OCI-LY3 (cell line): Measurements from ENCODE around the gene EFCAB13.

Experiments used
- H2AFZ ChIP-seq: fragments of 200-600, 300-600 bp; shearing (Covaris generic); 2 replicates; pipeline ENCODE4 v1.6.0; 2014; ENCODE audit warnings: antibody characterized with exemption, low read depth, low read length
- H3K27ac ChIP-seq: fragments of 200-600, 300-600 bp; sonication (generic); 2 replicates; pipeline ENCODE4 v1.5.1; 2014; ENCODE audit warnings: mild to moderate bottlenecking, low read length, moderate library complexity, mixed read lengths
- H3K27me3 ChIP-seq: fragments of 200-600, 300-600 bp; sonication (generic); 2 replicates; pipeline ENCODE4 v1.6.1; 2014; ENCODE audit warnings: low read depth, low read length, mixed read lengths
- H3K36me3 ChIP-seq: fragments of 200-600, 300-600 bp; sonication (generic); replicated peaks from 2 replicates; pipeline ENCODE3; 2014; ENCODE audit warnings: low read depth, low read length, mixed read lengths
- H3K4me1 ChIP-seq: fragments of 300-600, 200-600 bp; sonication (generic); 2 replicates; pipeline ENCODE4 v1.6.1; 2014; ENCODE audit warnings: low read length, mixed read lengths
- H3K4me2 ChIP-seq: fragments of 200-600, 300-600 bp; sonication (generic); 2 replicates; pipeline ENCODE4 v1.6.1; 2014; ENCODE audit warnings: low read length, mixed read lengths
- H3K4me3 ChIP-seq: fragments of 300-600, 200-600 bp; sonication (generic); 2 replicates; pipeline ENCODE4 v1.5.1; 2014; ENCODE audit warnings: antibody characterized with exemption, mild to moderate bottlenecking, low read length, moderate library complexity
- H3K79me2 ChIP-seq: fragments of 300-600, 200-600 bp; shearing (Covaris generic); 2 replicates; pipeline ENCODE4 v1.6.1; 2014; ENCODE audit warnings: mild to moderate bottlenecking, low read length, mixed read lengths
- H3K9ac ChIP-seq: fragments of 300-600, 200-600 bp; shearing (Covaris generic); 2 replicates; pipeline ENCODE4 v1.6.0; 2014; ENCODE audit warnings: mild to moderate bottlenecking, low read length, moderate library complexity
- H3K9me3 ChIP-seq: fragments of 200-600, 300-600 bp; shearing (Covaris generic); 2 replicates; pipeline ENCODE4 v1.6.1; 2014; ENCODE audit warnings: low read length, mixed read lengths; ENCODE audit not compliant: insufficient read depth
- H4K20me1 ChIP-seq: fragments of 200-600, 300-600 bp; sonication (generic); 2 replicates; pipeline ENCODE4 v1.6.1; 2016; ENCODE audit warnings: low read length, mixed read lengths; ENCODE audit not compliant: insufficient read depth
- CTCF ChIP-seq: fragments of 200-600, 300-600 bp; sonication (generic); IDR thresholded peaks from 2 replicates; pipeline ENCODE4 v1.5.1; 2014; ENCODE audit warnings: antibody characterized with exemption, low read length, low read depth
- EZH2phosphoT487 ChIP-seq: fragments of 200-600 bp; shearing (Covaris generic); IDR thresholded peaks from 2 replicates; pipeline ENCODE4 v1.6.1; 2018; ENCODE audit warnings: antibody characterized with exemption, mixed run types, low read depth

The EFCAB13 gene

GRCh38 chr17:47320879-47321502, 2.8 kb upstream of the EFCAB13 start:
- Histone ChIP-seq H3K4me1 (peaks cover 5% of the 10 kb centered on the region; the same call in 1 of the 2 replicates), H3K4me2 (no peak overlapping the region), H3K4me3 (no peak overlapping the region)

DNA sequence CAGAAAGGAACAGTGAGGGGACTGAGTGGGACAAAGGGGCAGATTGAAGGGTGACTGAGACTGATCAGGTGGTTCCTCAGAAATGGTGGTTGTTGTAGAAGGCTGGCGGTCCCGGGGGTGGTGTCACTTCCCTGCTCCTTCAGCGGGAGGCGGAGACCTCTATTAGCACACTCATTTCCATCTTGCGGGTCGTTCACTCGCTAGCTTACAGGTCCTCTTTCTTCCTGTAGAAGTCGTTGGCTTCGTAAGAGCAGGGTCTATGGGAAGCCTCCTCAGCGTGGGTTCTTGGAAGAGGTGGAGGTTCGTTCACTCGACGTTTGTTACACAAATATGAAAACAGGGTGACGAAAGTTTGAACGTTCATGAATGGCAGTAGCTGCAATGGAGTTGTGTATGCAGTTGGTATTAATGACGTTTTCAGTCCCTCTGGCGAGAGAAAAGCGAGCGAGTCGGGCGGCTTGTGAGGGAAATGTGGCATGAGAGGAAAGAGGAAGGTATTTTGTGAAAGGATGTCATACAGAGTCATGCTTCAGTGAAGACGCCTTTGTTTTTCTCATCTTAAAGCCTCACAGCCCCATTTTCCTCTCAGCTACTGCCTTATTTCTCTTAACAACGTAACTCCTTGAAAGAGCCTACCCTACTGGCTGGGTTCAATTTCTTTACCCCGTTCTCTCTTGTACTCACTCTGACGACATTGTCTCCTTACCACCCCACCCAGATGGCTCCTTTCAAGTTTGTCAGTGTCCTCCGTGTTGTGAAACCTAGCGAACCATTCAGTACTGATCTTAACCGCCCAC, 667 bp downstream of the EFCAB13 start:
- Histone ChIP-seq H4K20me1 (no peaks in the 10 kb centered on the region), H3K4me1 (peaks cover 5% of the 10 kb centered on the region; the same call in 1 of the 2 replicates), H3K9ac (peak overlapping the region; percentile 94), H3K79me2 (no peaks in the 10 kb centered on the region), H3K27ac (peak overlapping the region; percentile 93), H3K27me3 (no peaks in the 10 kb centered on the region), H3K9me3 (no peaks in the 10 kb centered on the region), H3K36me3 (peaks cover 3% of the 10 kb centered on the region), H3K4me3 (peak overlapping the region; percentile 92), H2AFZ (peak overlapping the region; percentile 83), H3K4me2 (peak overlapping the region; percentile 93)
- TF ChIP-seq EZH2phosphoT487 (no peak), CTCF (no peak)

More at GRCh38 chr17:47320879-47321502, 2.8 kb upstream of the EFCAB13 start:
- H3K9ac ChIP-seq: no peak overlapping the region
- no peak overlapping the region for H2AFZ ChIP-seq
- no peak overlapping the region for H3K27ac ChIP-seq
- no peaks in the 10 kb centered on the region for H3K9me3 ChIP-seq
- H3K36me3 ChIP-seq: peaks cover 3% of the 10 kb centered on the region
- H4K20me1 ChIP-seq: no peaks in the 10 kb centered on the region
- TF ChIP-seq CTCF: no peak
- TF ChIP-seq EZH2phosphoT487: no peak
- no peaks in the 10 kb centered on the region for H3K27me3 ChIP-seq
- no peaks in the 10 kb centered on the region for H3K79me2 ChIP-seq

DNA sequence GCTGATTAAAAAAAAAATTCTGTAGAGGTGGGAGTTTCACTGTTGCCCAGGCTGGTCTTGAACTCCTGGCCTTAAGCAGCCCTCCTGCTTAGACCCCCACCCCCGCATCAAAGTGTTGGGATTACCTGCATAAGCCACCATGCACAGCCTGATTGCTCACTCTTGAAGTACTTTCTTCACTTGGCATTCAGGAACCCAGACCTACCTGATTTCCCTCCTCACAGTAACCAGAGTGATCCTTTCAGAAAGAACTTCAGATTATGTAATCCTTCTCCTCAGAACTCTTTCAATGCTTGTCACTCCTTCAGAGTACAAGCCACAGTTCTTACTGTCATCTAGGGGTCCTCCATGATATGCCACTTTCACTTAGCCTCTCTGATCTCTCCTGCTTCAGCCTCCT, 1.4 kb downstream of the EFCAB13 start:
- H3K79me2 ChIP-seq: no peaks in the 10 kb centered on the region
- TF ChIP-seq EZH2phosphoT487 (no peak), CTCF (no peak)
- H2AFZ ChIP-seq: no peak overlapping the region
- no peaks in the 10 kb centered on the region for H3K27me3 ChIP-seq
- no peaks in the 10 kb centered on the region for H3K9me3 ChIP-seq
- H4K20me1 ChIP-seq: no peaks in the 10 kb centered on the region
- peaks cover 5% of the 10 kb centered on the region; the same call in 1 of the 2 replicates for H3K4me1 ChIP-seq
- peak overlapping the region; percentile 92 for H3K4me3 ChIP-seq
- H3K4me2 ChIP-seq: peak overlapping the region; percentile 93
- peak overlapping the region; percentile 94; the same call in 1 of the 2 replicates for H3K9ac ChIP-seq
- no peak overlapping the region for H3K27ac ChIP-seq
- peaks cover 3% of the 10 kb centered on the region for H3K36me3 ChIP-seq

- H3K27ac ChIP-seq: no peak overlapping the region
- no peaks in the 10 kb centered on the region for H3K4me1 ChIP-seq
- H2AFZ ChIP-seq: no peak overlapping the region
- no peak overlapping the region for H3K4me3 ChIP-seq
- H3K9me3 ChIP-seq: no peaks in the 10 kb centered on the region
- no peaks in the 10 kb centered on the region for H4K20me1 ChIP-seq
- no peaks in the 10 kb centered on the region for H3K27me3 ChIP-seq
- peaks cover 20% of the 10 kb centered on the region for H3K36me3 ChIP-seq
- H3K4me2 ChIP-seq: no peak overlapping the region
- TF ChIP-seq CTCF: no peak
- no peak for TF ChIP-seq EZH2phosphoT487
- H3K79me2 ChIP-seq: no peaks in the 10 kb centered on the region
- no peak overlapping the region for H3K9ac ChIP-seq
These were observed 6.8 kb downstream of the EFCAB13 start for GRCh38 chr17:47330548-47330947.
